GM18867 (cell line): ENCODE measurements around the gene GADL1.

Source experiments
- ATAC-seq: cut with Tn5 transposase; IDR thresholded peaks from one replicate; pipeline ENCODE4 v1.9.1; 2021; ENCODE audit warnings: mild to moderate bottlenecking, moderate library complexity; ENCODE audit not compliant: unreplicated experiment

Gene GADL1

GRCh38 chr3:30761374-30761773 lies 133.1 kb downstream of the GADL1 start:
- no peak for ATAC-seq

- no peak for ATAC-seq
These were observed 133.7 kb downstream of the GADL1 start for GRCh38 chr3:30760737-30761136.

- no peak for ATAC-seq
These were observed 134.3 kb downstream of the GADL1 start for GRCh38 chr3:30760040-30760695.

GRCh38 chr3:30756218-30756617 lies 138.2 kb downstream of the GADL1 start:
- ATAC-seq: no peak

- ATAC-seq: no peak
These were observed 140.0 kb downstream of the GADL1 start for GRCh38 chr3:30754426-30754825.

GRCh38 chr3:30753766-30754165 lies 140.7 kb downstream of the GADL1 start:
- ATAC-seq: no peak

GRCh38 chr3:30752970-30753369 lies 141.5 kb downstream of the GADL1 start:
- no peak for ATAC-seq

GRCh38 chr3:30752491-30752890 lies 142.0 kb downstream of the GADL1 start:
- no peak for ATAC-seq

GRCh38 chr3:30751610-30752299 lies 142.7 kb downstream of the GADL1 start:
- peak; percentile 53 for ATAC-seq

- no peak for ATAC-seq
These were observed 143.5 kb downstream of the GADL1 start for GRCh38 chr3:30750967-30751366.

- no peak for ATAC-seq
These were observed 145.2 kb downstream of the GADL1 start for GRCh38 chr3:30749230-30749629.

GRCh38 chr3:30747771-30748281 lies 146.6 kb downstream of the GADL1 start:
- ATAC-seq: no peak

GRCh38 chr3:30743641-30744317 lies 150.7 kb downstream of the GADL1 start:
- no peak for ATAC-seq

- no peak for ATAC-seq
These were observed 151.5 kb downstream of the GADL1 start for GRCh38 chr3:30742796-30743619.

- no peak for ATAC-seq
These were observed 152.6 kb downstream of the GADL1 start for GRCh38 chr3:30741889-30742288.

- ATAC-seq: peak; percentile 76
These were observed 155.9 kb downstream of the GADL1 start for GRCh38 chr3:30738605-30739004.

GRCh38 chr3:30737743-30738499 lies 156.5 kb downstream of the GADL1 start:
- no peak for ATAC-seq

- no peak for ATAC-seq
These were observed 160.8 kb downstream of the GADL1 start for GRCh38 chr3:30733696-30734095.

GRCh38 chr3:30733209-30733608 lies 161.3 kb downstream of the GADL1 start:
- ATAC-seq: no peak

- no peak for ATAC-seq
These were observed 163.5 kb downstream of the GADL1 start for GRCh38 chr3:30730967-30731366.
